Stomach (tissue), 4 donors: Measurements from ENCODE around the gene ERICH3.

Experiments
- EP300 ChIP-seq: sonication (generic); formaldehyde crosslinking; IDR thresholded peaks from one replicate; pipeline ENCODE4 v1.6.1; 2017; ENCODE audit warnings: antibody characterized with exemption
- POLR2A ChIP-seq, 4 donors: fragments of 450-650 bp; IDR thresholded peaks; one replicate each; pipeline ENCODE4 v1.6.1; 2016; ENCODE audit warnings: antibody characterized with exemption in 4 of 4, control low read depth in 2 of 4, mild to moderate bottlenecking in 1 of 4, moderate library complexity in 1 of 4
- POLR2AphosphoS5 ChIP-seq, 3 donors: sonication (generic); formaldehyde crosslinking; IDR thresholded peaks; one replicate each; pipeline ENCODE4 v1.6.1; 2016; ENCODE audit warnings: antibody characterized with exemption in 3 of 3
- TF ChIP-seq, protein P1 (sequence below), 7 experiments: fragments of 450-650 bp in 4 of 7; fragments of 200-600 bp in 3 of 7; sonication (generic) in 3 of 7; IDR thresholded peaks; one replicate each; pipeline ENCODE4 v1.5.1; 2016 to 2019; ENCODE audit warnings: antibody characterized with exemption in 7 of 7, control low read depth in 2 of 7, mild to moderate bottlenecking in 1 of 7

- TF ChIP-seq, protein P1, sequence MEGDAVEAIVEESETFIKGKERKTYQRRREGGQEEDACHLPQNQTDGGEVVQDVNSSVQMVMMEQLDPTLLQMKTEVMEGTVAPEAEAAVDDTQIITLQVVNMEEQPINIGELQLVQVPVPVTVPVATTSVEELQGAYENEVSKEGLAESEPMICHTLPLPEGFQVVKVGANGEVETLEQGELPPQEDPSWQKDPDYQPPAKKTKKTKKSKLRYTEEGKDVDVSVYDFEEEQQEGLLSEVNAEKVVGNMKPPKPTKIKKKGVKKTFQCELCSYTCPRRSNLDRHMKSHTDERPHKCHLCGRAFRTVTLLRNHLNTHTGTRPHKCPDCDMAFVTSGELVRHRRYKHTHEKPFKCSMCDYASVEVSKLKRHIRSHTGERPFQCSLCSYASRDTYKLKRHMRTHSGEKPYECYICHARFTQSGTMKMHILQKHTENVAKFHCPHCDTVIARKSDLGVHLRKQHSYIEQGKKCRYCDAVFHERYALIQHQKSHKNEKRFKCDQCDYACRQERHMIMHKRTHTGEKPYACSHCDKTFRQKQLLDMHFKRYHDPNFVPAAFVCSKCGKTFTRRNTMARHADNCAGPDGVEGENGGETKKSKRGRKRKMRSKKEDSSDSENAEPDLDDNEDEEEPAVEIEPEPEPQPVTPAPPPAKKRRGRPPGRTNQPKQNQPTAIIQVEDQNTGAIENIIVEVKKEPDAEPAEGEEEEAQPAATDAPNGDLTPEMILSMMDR (IDR thresholded peaks at IDR 0.05): no peak
- TF ChIP-seq POLR2A (IDR thresholded peaks at IDR 0.05) (no peak), EP300 (no peak), POLR2AphosphoS5 (IDR thresholded peaks at IDR 0.05) (no peak)
Observed at GRCh38 chr1:74591949-74592348, 81.6 kb downstream of the ERICH3 start.
